ENCODE measurements around the gene PSPN. TPM values are rescaled to one million over a fixed set of nuclear protein-coding genes. Genes with fewer than 3 reads are reported as not detected.

The PSPN gene
- total and polyA plus RNA-seq, 2 of the 13 experiments (the other 11 are each of a cell fraction or from before 2014, with no cell fraction given): 0.69 to 1.1 TPM

- no peak for TF ChIP-seq PHB2 (IDR thresholded peaks at IDR 0.05; ENCODE audit: partially characterized antibody)
- 0 out of 2 replicates have a peak, but pooled peaks have one; percentile 11 for TF ChIP-seq ETV5 (CRISPR knock-in tag; IDR thresholded peaks at IDR 0.05; ENCODE audit: borderline replicate concordance)
- TF ChIP-seq ZFY (CRISPR knock-in tag; IDR thresholded peaks at IDR 0.05): 0 out of 2 replicates have a peak, but pooled peaks have one; percentile 12
- TF ChIP-seq ZNF468 (CRISPR knock-in tag; IDR thresholded peaks at IDR 0.05): 0 out of 2 replicates have a peak, but pooled peaks have one; percentile 40
- TF ChIP-seq KLF12 (CRISPR knock-in tag; IDR thresholded peaks at IDR 0.05; ENCODE audit: borderline replicate concordance): peak; percentile 53; the same call in 1 of the 2 replicates
- no peak for TF ChIP-seq ZNF562 (CRISPR knock-in tag; IDR thresholded peaks at IDR 0.05; ENCODE audit: borderline replicate concordance)
- no peak for TF ChIP-seq ZBTB7A (CRISPR knock-in tag; IDR thresholded peaks at IDR 0.05)
- TF ChIP-seq TERF1 (CRISPR knock-in tag; IDR thresholded peaks at IDR 0.05): 0 out of 2 replicates have a peak, but pooled peaks have one; percentile 44
- TF ChIP-seq ZNF513 (CRISPR knock-in tag; conservative IDR thresholded peaks at IDR 0.05): no peak
- peak; percentile 42; the same call in 1 of the 2 replicates for TF ChIP-seq MYC (CRISPR knock-in tag; IDR thresholded peaks at IDR 0.05; ENCODE audit: borderline replicate concordance)
- no peak for TF ChIP-seq AKNA (CRISPR knock-in tag; IDR thresholded peaks at IDR 0.05; ENCODE audit: borderline replicate concordance)
- TF ChIP-seq RARA (CRISPR knock-in tag; IDR thresholded peaks at IDR 0.05): peak; percentile 75
- peak; percentile 40; the same call in 1 of the 2 replicates for TF ChIP-seq HOXA3 (CRISPR knock-in tag; IDR thresholded peaks at IDR 0.05)
- no peak for TF ChIP-seq STAT5B (CRISPR knock-in tag; IDR thresholded peaks at IDR 0.05)
- TF ChIP-seq CREM (IDR thresholded peaks at IDR 0.05): peak; percentile 52; the same call in 1 of the 2 replicates
- TF ChIP-seq CREM (CRISPR knock-in tag; IDR thresholded peaks at IDR 0.05): no peak
- 0 out of 2 replicates have a peak, but pooled peaks have one; percentile 36 for TF ChIP-seq ZNF510 (CRISPR knock-in tag; IDR thresholded peaks at IDR 0.05; ENCODE audit: low read depth)
- TF ChIP-seq NR2F2 (IDR thresholded peaks at IDR 0.05; ENCODE audit: borderline replicate concordance, low read depth): peak; percentile 81
- no peak for TF ChIP-seq MXD3 (CRISPR knock-in tag; IDR thresholded peaks at IDR 0.05)
- TF ChIP-seq PPARG (CRISPR knock-in tag; conservative IDR thresholded peaks at IDR 0.05): no peak
- peak; percentile 52; the same call in 2 of the 3 replicates for TF ChIP-seq MXI1 (IDR thresholded peaks at IDR 0.05; ENCODE audit: borderline replicate concordance, low read depth, low read length)
- no peak for TF ChIP-seq FOXP1 (IDR thresholded peaks at IDR 0.05)
- peak; percentile 19; the same call in 1 of the 2 replicates for TF ChIP-seq FOXP1 (CRISPR knock-in tag; IDR thresholded peaks at IDR 0.05)
Observed at GRCh38 chr19:6402837-6403608, 27.3 kb upstream of the PSPN start (continued).

Measured in HepG2 (cell line).